Measurements from ENCODE around the gene USP3.

GRCh38 chr15:63507878-63508818 is 3.8 kb downstream of the USP3 start:
- TF ChIP-seq CTCF (IDR thresholded peaks at IDR 0.05; ENCODE audit: insufficient read depth, low read length, poor library complexity, severe bottlenecking) (no peak), EZH2phosphoT487 (conservative IDR thresholded peaks at IDR 0.05; ENCODE audit: low read length) (no peak)
